Measurements from ENCODE around the gene FANCC. TPM values are rescaled to one million over a fixed set of nuclear protein-coding genes. Genes with fewer than 3 reads are reported as not detected.

Gene FANCC
- total RNA-seq, 2 experiments from 2014 or later: 10.2 to 10.5 TPM

DNA sequence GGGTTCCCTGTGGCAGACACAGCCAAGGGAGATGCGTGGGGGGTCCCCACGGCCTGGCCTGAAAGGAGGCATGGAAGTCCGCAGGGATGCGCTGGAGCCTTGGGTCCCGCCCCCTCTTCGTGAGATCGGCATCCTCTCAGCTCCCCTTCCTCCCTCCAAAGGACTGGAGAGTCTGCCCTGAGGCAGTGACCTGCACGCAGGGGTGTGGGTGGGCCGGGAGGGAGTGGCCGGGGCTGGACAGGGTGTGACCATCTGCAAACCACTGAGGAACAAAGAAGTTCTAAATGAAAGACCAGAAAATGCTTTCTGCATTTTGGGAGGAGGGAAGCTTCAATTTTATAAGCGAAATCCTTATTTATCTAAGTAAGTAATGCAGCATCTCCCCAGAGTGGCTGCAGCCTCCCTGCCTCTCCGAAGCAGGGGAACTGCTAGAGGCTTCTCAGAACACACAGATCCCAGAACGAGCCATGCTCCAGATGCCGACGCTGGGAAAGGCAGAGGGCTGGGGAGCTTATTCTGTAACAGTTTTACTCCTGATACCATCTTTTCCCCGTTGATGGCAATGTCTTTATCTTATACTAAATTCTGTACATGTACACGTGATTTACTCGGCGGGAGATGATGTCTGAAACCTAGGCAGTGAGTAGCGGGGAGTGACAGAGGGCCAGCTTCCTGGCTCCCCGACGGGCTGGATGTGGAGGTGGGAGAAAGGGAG is 221.7 kb downstream of the FANCC start:
- no peak overlapping the region for H3K4me3 Mint-ChIP-seq
- no peak overlapping the region for H3K27ac Mint-ChIP-seq
- no peaks in the 10 kb centered on the region for H3K27me3 Mint-ChIP-seq
- H3K36me3 Mint-ChIP-seq: peaks cover 1% of the 10 kb centered on the region
- CTCF ChIA-PET: interaction anchor here (0.8 kb wide), 1 partner anchor 312 kb away, joined by 3 read pairs; no protein-coding TSS in a partner anchor
- no peaks in the 10 kb centered on the region for H3K9me3 Mint-ChIP-seq
- intact Hi-C loops (cut with micrococcal nuclease): no loop called here
- peaks cover 2% of the 10 kb centered on the region for H3K4me1 Mint-ChIP-seq (ENCODE audit: low read depth)
- DNase-seq: no peak
- POLR2A ChIA-PET: no interaction called here

DNA sequence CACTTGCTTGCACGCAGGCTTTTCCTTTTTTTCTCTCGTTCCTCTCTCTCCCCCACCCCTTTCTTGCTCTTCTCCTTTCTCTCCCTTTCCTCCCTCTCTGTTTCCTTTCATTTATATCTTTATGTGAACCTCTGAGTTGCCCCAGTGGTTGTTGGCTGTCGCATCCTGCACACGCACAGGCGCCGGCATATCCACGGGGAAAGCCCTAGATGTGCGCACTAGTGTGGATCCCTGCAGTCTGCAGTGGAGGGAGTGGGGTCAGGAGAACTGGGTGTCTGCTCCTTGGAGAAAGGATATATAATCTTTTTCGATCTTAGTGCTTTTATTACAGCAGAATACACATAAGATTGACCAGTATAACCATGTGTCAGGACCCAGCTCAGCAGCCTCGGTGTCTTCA is 223.5 kb downstream of the FANCC start:
- H3K4me3 Mint-ChIP-seq: no peak overlapping the region

DNA sequence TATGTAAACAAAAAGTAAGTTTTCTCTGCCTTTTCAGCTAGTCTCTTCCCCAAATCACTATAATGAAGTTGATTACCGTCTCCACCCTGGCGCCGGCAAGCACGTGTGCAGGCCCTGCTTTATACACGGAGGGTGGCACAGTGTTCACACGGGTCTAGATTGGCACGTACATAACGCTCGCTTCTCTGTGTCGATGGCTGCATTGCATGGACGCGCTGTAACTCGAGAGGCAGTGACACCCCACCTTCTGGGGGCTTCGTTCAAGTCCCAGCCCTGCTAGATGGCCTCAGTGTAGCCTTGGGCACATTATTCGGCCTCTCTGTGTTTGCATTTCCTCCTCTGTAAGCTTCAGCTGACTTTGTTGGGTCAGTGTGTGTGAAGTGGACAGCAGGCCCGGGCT is 223.9 kb downstream of the FANCC start:
- CTCF ChIA-PET: no interaction called here
- Mint-ChIP-seq H3K36me3 (no peaks in the 10 kb centered on the region), H3K4me1 (ENCODE audit: low read depth) (peaks cover 2% of the 10 kb centered on the region), H3K27me3 (no peaks in the 10 kb centered on the region), H3K9me3 (no peaks in the 10 kb centered on the region), H3K27ac (no peak overlapping the region), H3K4me3 (no peak overlapping the region)
- intact Hi-C loops (cut with micrococcal nuclease): no loop called here
- POLR2A ChIA-PET: no interaction called here
- no peak for DNase-seq

More for the DNA sequence above, 223.5 kb downstream of the FANCC start:
- no peak for DNase-seq
- no peaks in the 10 kb centered on the region for H3K36me3 Mint-ChIP-seq
- no peaks in the 10 kb centered on the region for H3K9me3 Mint-ChIP-seq
- H3K4me1 Mint-ChIP-seq (ENCODE audit: low read depth): peaks cover 2% of the 10 kb centered on the region
- H3K27ac Mint-ChIP-seq: no peak overlapping the region
- ChIA-PET CTCF (no interaction called here), POLR2A (no interaction called here)
- H3K27me3 Mint-ChIP-seq: no peaks in the 10 kb centered on the region
- intact Hi-C loops (cut with micrococcal nuclease): no loop called here

- no peak for DNase-seq
- intact Hi-C loops (cut with micrococcal nuclease): no loop called here
- H3K9me3 Mint-ChIP-seq: no peaks in the 10 kb centered on the region
- H3K27me3 Mint-ChIP-seq: no peaks in the 10 kb centered on the region
- peaks cover 2% of the 10 kb centered on the region for H3K4me1 Mint-ChIP-seq (ENCODE audit: low read depth)
- H3K4me3 Mint-ChIP-seq: no peak overlapping the region
- H3K27ac Mint-ChIP-seq: no peak overlapping the region
- H3K36me3 Mint-ChIP-seq: peaks cover 1% of the 10 kb centered on the region
- POLR2A ChIA-PET: no interaction called here
- CTCF ChIA-PET: interaction anchor here (1.5 to 1.7 kb wide), 2 partner anchors 35 to 39 kb away, joined by 4 read pairs; no protein-coding TSS in a partner anchor
These were observed 225.0 kb downstream of the FANCC start for GRCh38 chr9:95092262-95093072.

DNA sequence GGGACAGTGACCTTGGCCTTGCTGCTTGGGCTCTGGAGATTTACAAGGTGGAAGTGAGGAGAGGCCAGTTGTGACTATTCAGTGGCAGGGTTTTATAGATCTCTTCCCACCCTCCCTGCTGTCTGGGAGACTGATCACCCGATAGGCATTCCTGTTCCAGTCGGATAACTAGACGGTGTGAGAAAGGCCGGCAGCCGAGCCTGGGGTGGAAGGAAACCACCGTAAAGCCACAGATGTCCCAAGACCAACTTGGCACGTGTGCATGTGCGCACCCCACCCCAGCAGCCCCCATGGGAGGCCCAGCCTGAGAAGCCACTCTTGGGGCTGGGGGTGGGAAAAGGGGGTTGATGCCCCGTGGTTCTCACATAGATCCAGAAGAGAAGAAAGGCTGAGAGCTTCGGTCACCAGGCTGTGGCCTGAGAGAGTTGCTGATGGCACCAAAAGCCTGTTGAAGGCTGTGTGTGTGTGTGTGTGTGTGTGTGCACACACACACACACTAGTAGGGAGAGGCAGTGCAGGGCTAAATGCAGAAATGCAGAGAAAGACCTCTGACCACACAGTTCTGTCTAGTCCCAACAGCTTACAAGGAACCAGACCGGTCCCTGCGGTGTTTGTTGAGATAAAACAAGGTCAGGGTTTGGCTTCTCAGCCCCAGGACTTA is 225.8 kb downstream of the FANCC start:
- Mint-ChIP-seq H3K4me1 (ENCODE audit: low read depth) (peaks cover 2% of the 10 kb centered on the region), H3K27ac (no peak overlapping the region), H3K36me3 (peaks cover 1% of the 10 kb centered on the region), H3K9me3 (no peaks in the 10 kb centered on the region), H3K4me3 (no peak overlapping the region), H3K27me3 (no peaks in the 10 kb centered on the region)
- ChIA-PET POLR2A (no interaction called here), CTCF (interaction anchor here (1.5 to 1.7 kb wide), 2 partner anchors 35 to 40 kb away, joined by 4 read pairs; no protein-coding TSS in a partner anchor)
- DNase-seq: no peak
- intact Hi-C loops (cut with micrococcal nuclease): no loop called here

DNA sequence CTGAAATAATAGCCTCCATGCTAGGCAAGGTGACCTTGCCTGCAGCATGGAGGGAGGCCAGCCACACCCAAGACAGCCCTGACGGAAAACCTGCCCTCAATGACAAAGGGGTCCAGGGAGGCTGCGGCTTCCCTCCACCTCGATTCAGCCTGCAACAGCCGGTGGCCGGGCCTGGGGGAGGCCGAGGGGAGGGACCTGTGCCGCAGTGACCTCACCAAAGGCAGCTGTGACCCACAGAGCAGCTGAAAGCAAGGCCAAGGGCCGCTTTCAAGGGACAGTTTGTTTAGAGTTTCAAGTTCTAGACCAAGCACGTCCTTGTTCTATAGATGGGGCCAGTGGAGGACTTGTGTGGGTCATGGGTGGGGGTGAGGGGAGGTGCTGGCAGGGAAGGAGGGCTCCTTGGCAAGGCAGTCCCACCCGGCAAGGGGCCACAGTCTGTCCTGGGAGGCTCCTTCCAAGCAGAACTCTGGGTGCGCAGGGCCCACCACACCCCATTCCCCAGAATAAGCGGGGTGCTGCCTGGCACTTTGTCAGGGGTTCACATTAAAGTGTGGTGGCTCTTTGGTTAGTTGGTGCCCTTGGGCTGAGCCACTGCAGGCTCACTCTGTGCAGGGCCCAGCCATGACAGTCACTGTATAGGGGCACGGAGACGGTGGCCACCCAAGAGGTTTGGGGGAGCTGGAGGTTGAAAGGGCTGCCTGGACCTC is 226.5 kb downstream of the FANCC start:
- CTCF ChIA-PET: interaction anchor here (1.5 kb wide), 1 partner anchor 36 kb away, joined by 4 read pairs; no protein-coding TSS in a partner anchor
- Mint-ChIP-seq H3K36me3 (peaks cover 1% of the 10 kb centered on the region), H3K27ac (no peak overlapping the region), H3K9me3 (no peaks in the 10 kb centered on the region), H3K4me3 (no peak overlapping the region), H3K27me3 (no peaks in the 10 kb centered on the region), H3K4me1 (ENCODE audit: low read depth) (peaks cover 2% of the 10 kb centered on the region)
- no peak for DNase-seq
- intact Hi-C loops (cut with micrococcal nuclease): no loop called here
- POLR2A ChIA-PET: no interaction called here

DNA sequence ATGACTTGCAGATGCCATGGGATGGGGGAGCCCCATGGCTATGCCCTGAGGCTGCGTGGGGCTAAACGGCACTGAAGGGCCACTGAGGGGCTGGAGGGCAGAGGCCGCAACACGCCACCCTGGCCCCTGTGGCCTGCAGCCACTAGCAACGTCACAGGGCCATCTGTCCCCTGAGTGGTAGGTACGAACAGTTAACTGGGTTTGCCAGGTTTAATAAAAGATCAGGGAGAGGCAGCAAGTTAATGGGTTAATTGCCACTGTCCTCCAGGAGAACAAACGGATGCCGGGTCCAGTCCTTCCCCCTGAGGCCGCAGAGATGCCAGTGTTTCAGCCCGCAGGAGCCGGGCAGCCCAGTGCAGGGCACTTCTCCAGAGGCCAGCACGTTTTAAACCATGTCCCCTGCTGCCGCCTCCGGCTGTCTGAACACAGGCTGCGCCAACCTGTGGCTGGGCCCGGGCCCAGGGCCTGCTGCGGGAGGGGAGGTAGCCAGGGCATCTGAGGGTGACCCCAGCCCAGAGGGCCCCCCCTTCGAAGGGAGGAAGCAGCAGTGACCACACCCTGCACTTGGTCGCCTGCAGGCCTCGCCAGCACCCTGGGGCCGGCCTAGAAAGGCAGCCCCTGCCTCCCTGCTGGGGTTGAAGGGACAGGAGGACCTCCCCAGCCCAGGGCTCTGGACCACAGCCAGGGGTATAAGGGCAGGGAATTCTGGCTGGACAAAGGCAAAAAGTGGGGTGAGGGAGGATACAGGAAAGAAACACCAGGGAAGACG is 227.3 kb downstream of the FANCC start:
- POLR2A ChIA-PET: no interaction called here
- peaks cover 1% of the 10 kb centered on the region for H3K36me3 Mint-ChIP-seq
- H3K9me3 Mint-ChIP-seq: no peaks in the 10 kb centered on the region
- no peak overlapping the region for H3K27ac Mint-ChIP-seq
- peaks cover 2% of the 10 kb centered on the region for H3K4me1 Mint-ChIP-seq (ENCODE audit: low read depth)
- intact Hi-C loops (cut with micrococcal nuclease): no loop called here
- DNase-seq: no peak
- CTCF ChIA-PET: no interaction called here
- H3K4me3 Mint-ChIP-seq: no peak overlapping the region
- H3K27me3 Mint-ChIP-seq: no peaks in the 10 kb centered on the region

DNA sequence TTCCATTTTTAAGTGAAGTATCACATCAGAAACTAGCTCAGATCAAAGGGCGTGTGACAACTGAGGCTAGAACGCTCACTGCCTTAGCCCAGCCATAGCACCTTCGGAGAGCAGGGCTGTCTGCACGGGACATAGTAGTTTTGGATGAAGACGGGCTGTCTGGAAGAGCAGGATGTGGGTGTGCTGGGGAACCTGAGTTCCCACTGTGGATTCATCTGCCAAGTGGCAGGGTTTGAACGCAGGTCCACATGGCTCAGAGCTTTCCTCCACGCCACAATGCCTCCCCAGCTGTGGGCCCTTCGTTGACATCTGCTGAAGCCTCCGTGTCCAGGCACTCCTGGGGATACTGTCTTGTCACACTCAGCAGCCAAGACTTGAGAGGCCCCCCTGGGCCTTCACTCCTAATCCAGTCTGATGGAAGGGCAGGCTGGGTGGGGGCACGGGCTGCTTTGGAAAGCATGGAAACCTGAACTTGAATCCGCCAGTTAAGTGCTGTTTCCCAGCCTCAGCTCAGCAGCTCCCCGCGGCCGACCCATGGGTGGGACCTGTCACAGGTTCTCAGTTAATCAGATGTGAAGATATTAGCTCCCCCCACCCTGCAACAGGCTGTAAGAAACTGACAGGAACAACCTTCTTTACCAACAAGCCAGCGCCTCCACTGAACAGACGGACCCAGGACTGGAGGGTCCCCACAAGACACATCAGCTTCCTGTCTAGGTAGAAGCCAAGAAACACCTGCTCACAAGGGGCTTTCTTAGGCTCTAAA is 228.1 kb downstream of the FANCC start:
- Mint-ChIP-seq H3K9me3 (no peaks in the 10 kb centered on the region), H3K27me3 (no peaks in the 10 kb centered on the region), H3K4me3 (no peak overlapping the region), H3K4me1 (ENCODE audit: low read depth) (peaks cover 2% of the 10 kb centered on the region), H3K27ac (no peak overlapping the region), H3K36me3 (peaks cover 1% of the 10 kb centered on the region)
- ChIA-PET POLR2A (no interaction called here), CTCF (no interaction called here)
- DNase-seq: no peak
- intact Hi-C loops (cut with micrococcal nuclease): no loop called here

DNA sequence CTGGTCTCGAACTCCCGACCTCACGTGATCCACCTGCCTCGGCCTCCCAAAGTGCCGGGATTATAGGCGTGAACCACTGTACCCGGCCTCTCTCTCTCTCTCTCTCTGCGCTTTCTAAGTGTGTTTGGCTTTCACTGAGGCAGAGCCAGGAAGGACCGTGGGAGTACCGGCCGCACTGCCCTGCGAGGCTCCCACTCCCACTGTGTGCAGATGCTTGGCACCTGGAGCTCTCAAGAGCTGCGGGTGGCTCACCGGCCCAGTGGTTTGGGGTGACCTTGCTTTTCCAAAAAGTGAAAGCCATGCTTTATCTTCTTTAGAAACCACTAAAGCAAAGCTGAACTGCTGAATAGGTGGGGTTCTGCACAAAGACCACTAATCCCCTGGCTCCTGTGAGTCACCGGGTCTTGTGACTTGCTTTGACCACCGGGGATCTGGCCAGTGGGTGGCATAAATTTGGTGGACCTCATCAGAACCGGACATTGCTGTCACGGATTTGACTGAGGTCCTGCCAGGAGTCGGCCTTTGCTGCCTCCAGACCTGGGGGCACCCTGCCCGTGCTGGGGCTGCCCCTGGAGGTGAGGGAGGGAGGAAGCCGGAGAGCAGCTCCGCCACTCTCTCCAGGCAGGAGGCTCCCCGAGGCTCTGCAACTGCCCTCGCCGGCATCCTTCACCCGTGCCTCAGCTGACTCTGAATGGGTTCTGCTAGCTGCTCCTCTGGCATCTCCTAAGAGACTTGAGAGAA is 228.9 kb downstream of the FANCC start:
- POLR2A ChIA-PET: no interaction called here

DNA sequence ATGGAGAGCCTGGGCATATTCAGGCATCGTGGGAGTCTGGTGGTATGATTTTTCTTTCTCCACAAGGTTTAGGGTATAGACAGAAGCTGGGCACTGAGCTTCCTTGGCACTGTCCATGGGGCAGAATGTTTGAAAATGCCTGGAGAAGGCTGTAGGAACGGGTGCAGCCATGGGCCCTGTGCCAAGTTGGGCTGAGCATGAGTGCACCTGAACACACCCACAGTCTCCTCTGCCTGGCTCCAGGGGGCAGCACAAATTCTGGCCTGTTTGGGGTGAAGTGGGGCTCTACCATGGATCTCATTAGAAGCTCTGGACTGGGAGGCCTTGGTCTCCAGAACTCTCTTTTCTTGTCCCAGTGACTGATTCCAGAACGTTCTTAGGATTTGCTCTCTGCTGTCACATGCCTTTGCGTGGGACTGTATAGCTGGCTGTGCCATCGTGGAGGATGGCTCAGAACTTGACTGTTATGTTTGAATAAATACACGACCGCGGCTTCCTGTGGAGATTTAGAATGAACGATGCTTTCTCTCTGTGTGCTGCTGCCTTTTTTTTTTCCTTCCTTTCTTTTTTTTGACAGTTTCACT is 229.8 kb downstream of the FANCC start:
- POLR2A ChIA-PET: no interaction called here
- Mint-ChIP-seq H3K27me3 (no peaks in the 10 kb centered on the region), H3K9me3 (no peaks in the 10 kb centered on the region), H3K4me3 (no peak overlapping the region), H3K4me1 (ENCODE audit: low read depth) (peaks cover 2% of the 10 kb centered on the region), H3K36me3 (peaks cover 1% of the 10 kb centered on the region), H3K27ac (no peak overlapping the region)
- intact Hi-C loops (cut with micrococcal nuclease): no loop called here
- CTCF ChIA-PET: no interaction called here
- no peak for DNase-seq

More for the DNA sequence above, 228.9 kb downstream of the FANCC start:
- Mint-ChIP-seq H3K4me1 (ENCODE audit: low read depth) (peaks cover 2% of the 10 kb centered on the region), H3K27me3 (no peaks in the 10 kb centered on the region), H3K9me3 (no peaks in the 10 kb centered on the region), H3K4me3 (no peak overlapping the region), H3K36me3 (peaks cover 1% of the 10 kb centered on the region), H3K27ac (no peak overlapping the region)
- intact Hi-C loops (cut with micrococcal nuclease): no loop called here
- CTCF ChIA-PET: no interaction called here
- no peak for DNase-seq

Measured in activated CD4-positive, alpha-beta memory T cell treated with anti-CD3 and anti-CD28 coated beads for 36 hours (primary cell).